HG02759 (cell line): ENCODE results near the gene EIF4G3.
A peak's percentile ranks its signal among the peaks of the same experiment; 100 is the strongest.

Experiments used
- ATAC-seq: cut with Tn5 transposase; IDR thresholded peaks from one replicate; pipeline ENCODE4 v1.9.1; 2021; ENCODE audit warnings: mild to moderate bottlenecking, moderate library complexity; ENCODE audit not compliant: unreplicated experiment

Gene EIF4G3

DNA sequence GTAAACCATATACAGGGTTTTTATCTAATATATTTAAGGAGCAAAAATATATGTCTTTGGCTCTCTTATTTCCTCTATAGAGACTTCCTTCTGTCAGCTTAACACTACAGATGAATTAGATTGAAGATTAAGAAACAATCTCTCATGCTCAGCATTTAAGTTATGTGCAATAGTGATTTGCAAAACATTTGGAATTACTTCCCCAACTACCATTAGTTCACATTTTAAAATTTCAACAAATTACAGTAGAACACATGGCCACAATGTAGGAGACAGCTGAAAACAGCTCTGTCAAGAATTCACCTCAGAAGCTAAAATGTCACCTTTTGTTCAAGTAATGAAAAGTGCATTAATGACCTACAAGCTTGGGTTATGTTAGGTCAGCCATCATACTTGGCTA is 177.9 kb downstream of the EIF4G3 start:
- no peak for ATAC-seq

DNA sequence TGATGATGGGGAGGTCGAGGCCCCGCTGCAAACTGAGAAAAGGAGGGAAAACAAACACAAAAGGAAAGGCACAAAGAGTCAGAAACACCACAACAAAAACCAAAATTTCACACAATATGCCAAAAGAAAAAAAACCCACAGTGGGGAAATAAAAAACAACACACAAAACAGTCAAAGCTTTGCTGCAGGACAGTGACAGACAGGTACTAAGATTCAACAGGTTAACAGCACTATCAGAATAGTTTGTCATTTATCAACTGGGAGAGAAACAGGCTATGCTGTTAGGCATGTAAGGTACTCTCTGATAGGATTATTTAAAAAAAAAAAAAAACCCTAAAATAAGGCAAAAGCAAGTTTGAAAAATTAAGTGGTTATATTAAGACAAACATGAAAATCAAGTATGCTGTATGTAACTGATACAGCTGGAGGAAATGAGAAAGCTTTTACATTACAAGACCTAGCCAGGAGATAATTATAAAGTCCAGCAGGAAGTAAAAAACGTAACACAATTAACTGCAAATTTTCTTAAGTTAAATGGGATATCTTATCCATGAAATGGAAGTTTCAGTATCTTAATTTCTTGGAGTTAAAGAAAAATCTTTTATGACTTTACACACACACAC is 179.0 kb downstream of the EIF4G3 start:
- ATAC-seq = no peak

DNA sequence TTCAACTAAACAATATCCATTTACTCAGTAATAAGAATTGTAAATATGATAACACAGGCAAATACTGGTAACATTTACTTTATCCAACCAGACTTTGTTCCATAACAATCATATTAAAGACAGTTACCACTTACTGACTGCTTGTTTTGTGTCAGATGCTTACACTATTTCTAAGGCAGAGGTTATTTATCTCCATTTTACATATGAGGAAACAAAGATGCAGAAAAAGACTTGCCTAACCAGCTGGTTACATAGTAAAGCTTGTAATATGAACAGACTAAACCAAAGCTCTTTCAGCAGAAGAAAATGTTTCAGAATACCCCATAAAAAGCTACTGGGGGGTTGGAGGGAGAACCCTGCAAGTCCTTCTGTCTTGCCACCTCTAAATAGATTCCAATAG is 180.1 kb downstream of the EIF4G3 start:
- ATAC-seq = no peak

DNA sequence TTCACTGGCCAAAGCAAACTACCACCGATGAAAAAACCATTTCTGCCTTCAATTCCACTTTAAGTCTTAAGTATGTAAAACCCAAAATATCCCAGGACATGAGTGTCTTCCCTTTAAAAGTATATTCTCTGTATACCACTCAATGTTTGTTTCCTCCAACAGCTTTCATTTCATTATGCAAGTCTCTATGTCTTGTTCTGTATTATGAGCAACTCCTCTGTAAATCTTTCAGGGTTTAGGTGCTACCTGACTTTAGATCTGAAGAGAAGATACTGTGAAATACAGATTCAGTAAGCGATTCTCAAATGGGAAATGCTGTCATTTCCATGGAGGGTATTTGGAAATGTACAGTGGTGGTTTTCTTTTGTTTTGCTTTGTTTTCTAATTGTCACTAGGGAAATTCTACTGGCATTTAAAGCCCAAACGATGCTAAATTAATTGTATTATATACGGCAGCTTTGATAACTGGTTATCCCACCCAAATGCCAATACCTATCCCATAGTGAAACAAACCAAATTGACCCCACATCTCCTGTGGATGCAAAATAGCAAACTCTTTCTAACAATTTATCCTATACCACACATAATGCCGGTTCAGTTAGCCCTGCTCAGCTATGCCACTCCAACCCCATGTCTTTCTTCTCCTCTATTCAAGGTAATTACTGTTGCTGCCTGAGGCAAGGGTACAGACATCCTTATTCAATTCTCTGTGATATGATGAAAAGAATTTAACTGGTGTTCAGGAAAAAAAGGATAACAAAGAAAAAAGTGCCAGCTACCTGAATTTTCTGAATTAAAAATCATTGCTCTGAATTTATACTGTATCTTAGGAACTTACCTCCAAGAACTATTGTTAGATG is 182.8 kb downstream of the EIF4G3 start:
- ATAC-seq = no peak

DNA sequence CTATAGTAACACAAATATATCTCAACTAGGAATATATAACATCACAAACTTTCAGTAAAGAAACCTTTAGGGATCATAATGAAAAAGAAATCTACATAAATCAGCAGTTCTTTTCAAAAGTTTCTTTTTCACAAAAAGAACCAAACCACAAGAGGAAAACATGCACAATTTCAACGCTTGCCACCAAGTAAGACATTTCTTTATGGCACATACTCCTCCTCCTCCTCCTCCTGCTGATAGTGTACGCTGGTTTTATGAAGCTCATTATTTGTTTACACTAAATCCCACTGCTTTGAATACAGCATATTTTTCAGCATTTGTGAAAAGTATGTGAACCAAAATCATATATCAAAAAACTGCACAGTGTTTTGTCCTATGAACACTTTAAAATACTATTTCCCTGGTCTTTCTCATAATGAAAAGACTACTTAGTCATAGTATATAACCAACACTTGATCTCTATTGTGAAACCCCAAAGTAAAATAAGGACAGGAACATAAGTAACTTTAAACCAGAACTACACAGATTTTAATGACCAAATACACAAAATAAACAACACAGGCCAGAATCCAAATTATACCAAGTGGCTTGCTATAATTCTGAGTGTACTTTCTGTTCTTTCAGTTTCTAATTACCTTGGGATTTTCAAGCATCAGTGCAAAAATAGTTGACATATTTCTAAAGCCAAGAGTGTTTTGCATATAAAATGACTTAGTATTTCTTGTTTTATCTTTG is 184.2 kb downstream of the EIF4G3 start:
- no peak for ATAC-seq

DNA sequence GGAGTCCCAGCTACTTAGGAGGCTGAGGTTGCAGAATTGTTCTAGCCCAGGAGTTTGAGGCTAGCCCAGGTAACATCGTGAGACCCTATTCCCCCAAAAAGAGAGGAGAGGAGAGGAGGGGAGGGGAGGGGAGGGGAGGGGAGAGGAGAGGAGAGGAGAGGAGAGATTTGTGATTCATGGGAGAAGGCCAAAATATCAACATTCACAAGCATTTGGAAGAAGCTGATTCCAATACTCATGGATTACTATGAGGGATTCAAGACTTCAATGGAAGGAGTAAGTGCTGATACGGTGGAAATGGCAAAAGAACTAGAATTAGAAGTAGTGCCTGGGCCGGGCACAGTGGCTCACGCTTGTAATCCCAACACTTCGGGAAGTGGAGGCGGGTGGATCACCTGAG is 187.8 kb downstream of the EIF4G3 start:
- ATAC-seq = no peak

DNA sequence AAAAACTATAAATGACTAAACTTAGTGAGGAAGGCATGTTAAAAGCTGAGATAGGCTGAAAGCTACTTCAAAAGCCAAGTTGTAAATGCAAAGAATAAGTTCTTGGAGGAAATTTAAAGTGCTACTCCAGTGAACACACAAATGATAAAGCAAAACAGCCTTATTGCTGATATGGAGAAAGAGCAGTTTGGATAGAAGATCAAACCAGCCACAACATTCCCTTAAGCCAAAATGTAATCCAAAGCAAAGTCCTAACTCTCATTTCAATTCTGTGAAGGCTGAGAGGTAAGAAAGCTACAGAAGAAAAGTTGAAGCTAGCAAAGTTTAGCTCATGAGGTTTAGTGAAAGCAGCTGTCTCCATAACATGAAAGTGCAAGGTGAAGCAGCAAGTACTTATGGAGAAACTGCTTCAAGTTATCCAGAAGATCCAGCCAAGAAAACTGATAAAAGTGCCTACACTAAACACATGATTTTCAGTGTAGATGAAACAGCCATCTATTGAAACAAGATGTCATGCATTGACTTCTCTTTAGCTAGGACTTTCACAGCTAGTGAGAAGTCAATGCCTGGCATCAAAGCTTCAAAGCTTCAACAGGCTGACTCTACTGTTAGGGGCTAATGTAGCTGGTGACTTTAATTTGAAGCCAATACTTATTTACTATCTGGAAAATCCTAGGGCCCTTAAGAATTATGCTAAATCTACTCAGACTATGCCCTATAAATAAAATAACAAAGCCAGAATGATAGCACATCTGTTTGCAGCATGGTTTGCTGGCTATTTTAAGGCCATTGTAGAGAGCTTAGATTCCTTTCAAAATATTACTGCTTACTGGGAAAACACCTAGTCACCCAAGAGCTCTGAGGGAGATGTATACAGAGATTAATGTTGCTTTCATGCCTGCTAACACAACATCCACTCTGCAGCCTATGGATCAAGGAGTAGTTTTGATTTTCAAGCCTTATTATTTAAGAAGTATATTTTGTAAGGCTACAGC is 188.6 kb downstream of the EIF4G3 start:
- ATAC-seq = no peak

DNA sequence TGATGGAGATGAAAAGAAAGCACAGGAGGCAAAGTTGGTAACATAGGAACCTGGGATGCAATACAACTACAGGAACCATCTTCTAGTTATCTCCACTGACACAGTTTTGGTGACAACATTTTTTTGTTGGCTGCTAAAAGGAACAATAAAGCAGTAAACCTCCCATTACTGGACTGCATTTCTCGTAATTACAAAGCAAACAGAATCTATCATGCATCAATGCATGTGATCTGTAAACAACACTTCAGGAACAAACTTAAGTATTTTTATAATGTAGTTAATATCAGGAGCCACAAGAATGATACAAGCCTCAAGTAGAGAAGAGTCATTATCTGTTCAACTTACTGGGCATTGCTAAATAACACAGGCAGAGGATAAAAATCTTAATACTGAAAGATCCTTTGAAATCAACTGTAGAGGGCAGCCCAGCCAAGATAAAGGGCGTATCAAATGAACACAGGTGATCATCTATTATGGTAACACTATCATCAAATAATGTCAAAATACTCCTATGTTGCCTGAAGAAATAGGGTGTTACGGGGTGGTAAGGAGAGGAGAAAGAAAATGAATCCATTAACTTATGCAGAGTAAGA is 193.3 kb downstream of the EIF4G3 start:
- no peak for ATAC-seq

DNA sequence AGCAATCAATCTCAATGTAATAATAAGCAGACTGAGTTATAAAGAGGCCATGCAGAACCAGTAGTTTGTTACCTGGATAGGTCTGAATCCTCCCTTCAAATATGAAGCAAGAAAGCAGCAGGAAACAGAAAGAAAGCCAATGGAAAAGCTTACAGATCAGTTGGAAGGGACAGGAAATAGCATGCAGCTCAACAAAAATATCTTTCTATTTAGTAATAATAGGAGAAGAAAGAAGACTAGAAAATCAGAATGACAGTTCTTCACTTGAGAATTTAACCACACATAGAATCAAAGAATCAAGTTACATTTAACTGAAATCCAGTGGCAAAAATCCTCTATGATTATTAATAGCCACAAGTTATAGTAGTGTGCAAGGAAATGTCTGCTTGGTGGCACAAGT is 194.4 kb downstream of the EIF4G3 start:
- ATAC-seq = no peak

DNA sequence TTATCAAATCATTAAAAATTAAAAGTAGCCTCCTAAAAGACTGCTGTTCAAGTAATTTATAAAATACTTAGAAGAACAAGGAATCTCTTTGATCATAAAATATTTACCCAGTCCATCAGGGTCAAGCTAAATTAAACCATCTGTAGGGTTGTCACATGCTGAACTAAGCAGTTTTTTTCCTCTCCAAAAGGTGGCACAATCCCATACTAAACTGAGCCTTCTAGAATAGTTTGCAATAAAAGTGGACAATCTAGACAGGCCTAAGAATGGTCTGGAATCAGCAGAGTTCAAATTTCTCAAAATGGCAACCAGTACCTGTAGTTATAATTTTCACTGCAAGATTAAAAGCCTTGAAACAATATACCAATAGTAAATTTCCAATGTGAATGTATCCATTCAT is 194.8 kb downstream of the EIF4G3 start:
- no peak for ATAC-seq

DNA sequence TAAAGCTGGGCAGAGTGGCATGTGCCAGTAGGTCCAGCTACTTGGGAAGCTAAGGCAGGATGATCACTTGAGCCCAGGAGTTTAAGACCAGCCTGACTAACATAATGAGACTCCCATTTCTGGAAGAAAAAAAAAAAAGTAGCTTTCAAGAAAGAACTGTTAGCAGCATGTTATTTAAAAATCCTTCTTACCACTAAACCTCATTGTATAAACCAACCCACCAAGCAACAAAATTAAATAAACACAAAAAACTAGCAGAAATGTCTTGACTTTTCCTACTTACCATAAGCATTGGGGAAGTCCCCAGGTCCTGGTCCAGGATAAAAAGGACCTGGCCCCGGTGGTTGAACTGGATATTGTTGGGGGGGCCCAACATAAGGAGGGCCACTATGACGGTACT is 196.6 kb downstream of the EIF4G3 start:
- ATAC-seq = no peak

DNA sequence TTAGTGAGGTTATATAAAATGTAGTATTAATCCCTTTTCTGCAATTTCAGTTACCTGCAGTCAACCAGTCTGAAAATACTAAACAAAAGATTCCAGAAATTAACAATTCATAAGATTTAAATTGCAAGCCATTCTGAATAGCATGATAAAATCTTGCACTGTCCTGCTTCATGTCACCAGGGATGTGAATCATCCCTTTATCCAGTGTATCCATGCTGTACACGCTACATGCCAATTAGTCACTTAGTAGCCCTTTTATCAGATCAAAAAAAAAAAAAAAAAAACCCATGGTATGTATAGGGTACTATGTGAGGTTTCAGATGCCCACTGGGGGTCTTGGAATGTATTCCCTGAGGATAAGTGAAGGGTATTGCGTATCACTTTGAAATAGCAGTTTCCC is 198.3 kb downstream of the EIF4G3 start:
- no peak for ATAC-seq

DNA sequence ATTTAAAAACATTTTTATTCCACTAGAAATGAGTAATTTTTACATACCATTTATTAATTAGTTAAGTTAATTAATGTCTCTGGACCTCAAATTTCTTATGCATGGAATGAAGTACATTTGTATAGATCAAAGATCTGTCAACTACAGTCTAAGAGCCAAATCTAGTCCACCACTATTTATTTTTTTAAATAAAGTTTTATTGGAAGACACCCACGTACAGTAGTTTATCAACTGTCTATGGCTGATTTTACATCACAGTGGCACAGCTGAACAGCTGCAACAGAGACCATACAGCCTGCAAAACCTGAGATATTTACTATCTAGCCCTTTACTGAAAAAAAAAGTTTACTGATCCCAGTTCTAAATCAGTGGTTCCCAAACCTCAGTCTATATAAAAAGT is 201.0 kb downstream of the EIF4G3 start:
- no peak for ATAC-seq

DNA sequence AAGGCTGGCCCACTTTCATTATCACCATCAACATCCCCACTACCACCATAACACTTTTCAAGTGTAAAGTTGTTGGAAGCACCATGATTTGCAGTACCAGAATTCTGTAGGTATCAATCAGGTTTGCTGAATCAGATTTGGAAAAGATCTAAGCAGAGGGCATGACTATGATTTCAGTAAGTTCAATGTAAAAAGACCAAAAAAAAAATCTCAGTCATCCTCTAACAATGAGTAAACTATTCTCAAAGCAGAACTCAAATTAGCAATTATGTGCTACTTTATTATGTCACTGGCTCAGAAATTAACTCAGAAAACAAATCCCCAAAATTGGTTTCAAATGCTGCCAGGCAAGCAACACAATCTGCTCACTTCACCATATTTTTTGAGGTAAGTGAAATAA is 201.7 kb downstream of the EIF4G3 start:
- ATAC-seq = no peak

DNA sequence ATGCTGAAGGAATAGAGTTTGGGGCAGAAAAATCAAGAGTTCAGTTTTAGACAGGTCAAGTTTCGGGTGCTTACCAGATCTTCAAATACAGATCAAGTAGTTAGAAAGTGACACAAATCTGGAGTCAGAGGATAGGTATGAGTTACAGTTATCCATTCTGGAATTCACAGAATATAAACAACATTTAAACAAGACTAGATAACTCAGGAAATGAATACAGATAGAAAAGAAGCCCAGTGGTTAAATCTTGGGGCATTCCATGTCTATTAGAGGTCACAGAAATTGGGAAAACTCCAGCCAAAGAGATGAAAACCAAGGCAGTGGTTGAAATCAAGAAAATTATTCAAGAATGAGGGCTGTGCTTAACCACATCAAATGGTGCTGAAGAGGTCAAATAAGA is 202.6 kb downstream of the EIF4G3 start:
- ATAC-seq = no peak

DNA sequence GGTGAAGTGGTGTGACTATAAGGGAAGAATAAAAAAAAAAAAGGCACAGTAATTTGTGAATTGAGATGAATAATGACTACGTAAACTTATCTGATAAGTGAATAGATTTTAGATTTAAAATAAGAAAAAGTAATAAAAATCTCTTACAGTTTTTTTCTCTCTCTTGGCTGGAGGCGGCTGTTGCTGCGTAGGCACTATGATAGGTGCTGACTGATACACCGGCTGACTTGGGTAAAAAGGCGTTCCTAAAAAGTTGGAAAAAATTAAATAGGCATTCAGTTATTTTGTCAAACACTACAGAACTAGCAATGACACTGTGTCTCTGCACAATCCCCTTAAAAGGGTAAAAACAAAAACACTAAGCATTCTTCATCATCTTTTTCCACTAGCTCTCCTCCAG is 203.8 kb downstream of the EIF4G3 start:
- no peak for ATAC-seq

DNA sequence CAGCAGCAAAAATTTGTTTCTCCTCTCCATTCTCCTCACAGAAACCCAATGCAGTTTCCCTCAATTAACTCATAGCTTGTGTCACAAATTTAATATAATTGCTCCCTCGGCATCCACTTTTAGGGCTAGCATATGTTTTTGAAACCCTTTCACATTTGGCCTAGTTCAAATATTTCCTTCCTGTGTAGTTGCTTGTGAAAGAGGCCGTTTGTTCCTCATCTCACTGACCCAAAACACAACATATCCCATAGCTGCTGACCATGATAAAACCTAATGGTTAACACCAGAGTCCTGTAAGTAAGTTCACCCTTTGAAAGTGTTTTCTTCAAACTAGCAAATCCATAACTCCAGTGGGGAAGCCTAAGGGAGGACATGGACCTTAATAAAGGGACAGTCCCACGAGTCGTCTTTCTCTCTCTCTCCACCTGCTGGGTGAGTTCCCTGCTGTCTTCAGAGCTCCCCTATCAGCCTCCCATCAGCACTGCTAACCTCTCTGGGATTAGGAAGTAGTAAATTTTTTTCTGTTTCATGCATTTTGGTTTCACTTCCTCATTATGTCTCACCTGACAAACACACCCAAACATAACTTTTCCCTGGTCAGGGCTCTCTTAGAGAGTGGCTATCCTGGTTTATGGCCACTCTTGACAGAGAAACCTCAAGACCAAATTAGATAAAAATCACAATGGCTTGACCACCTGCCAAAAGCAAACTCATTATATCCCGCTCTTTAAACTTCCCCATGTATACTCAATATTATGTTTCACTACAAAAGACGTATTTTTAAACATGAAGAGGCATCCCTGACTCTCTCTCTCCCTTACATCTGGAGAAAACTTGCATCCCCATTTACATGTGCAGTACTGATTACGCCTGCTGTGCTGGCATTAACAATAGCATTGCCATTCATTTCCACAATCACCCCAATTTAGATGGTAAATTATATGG is 211.9 kb downstream of the EIF4G3 start:
- ATAC-seq = peak; percentile 74

DNA sequence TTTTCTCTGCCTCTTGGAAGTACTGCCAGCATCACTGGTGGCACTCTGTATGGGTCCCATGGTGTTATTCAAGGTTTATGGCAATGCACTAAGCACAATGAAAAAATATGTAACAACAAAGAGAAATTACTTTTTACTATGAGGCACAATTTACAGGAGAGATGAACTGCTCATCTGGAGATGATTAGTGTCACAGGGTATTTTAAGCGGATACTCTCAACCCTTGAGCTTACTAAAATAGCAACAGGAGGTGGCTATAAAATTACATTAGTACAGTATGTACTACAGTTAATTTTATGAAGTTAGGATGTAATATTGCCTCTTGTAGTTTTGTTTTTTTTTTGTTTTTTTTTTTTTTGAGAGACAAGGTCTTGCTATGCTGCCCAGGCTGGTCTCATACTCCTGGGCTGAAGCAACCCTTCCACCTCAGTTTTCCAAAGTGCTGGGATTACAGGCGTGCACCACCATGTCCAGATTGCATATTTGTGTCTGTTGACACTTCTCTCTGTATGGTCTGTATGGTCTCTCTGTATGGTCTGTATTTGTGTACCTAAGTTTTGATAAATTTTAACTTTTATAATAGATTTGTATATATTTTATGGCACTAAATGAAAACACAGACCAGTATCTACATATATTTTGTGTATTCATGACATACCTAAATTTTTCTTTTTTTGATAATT is 214.0 kb downstream of the EIF4G3 start:
- ATAC-seq = no peak

DNA sequence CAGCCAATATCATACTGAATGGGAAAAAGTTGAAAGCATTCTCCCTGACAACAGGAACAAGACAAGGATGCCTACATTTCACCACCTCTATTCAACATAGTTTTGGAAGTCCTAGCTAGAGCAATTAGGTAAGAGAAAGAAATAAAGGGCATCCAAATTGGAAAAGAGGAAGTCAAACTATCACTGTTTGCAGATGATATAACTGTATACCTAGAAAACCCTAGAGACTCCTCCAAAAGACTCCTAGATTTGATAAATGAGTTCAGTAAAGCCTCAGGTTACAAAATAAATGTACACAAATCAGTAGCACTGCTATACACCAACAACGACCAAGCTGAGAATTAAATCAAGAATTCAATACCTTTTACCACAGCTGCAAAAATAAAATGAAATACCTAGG is 218.3 kb downstream of the EIF4G3 start:
- no peak for ATAC-seq
